COLO668 (cell line): Measurements from ENCODE around the gene CASKIN1.
A peak's percentile ranks its signal among the peaks of the same experiment; 100 is the strongest.

Source experiments
- DNase-seq: peaks from one replicate; lab custom pipeline; 2025; ENCODE audit not compliant: unreplicated experiment; lab: John Stamatoyannopoulos, UW

CASKIN1 gene

DNA sequence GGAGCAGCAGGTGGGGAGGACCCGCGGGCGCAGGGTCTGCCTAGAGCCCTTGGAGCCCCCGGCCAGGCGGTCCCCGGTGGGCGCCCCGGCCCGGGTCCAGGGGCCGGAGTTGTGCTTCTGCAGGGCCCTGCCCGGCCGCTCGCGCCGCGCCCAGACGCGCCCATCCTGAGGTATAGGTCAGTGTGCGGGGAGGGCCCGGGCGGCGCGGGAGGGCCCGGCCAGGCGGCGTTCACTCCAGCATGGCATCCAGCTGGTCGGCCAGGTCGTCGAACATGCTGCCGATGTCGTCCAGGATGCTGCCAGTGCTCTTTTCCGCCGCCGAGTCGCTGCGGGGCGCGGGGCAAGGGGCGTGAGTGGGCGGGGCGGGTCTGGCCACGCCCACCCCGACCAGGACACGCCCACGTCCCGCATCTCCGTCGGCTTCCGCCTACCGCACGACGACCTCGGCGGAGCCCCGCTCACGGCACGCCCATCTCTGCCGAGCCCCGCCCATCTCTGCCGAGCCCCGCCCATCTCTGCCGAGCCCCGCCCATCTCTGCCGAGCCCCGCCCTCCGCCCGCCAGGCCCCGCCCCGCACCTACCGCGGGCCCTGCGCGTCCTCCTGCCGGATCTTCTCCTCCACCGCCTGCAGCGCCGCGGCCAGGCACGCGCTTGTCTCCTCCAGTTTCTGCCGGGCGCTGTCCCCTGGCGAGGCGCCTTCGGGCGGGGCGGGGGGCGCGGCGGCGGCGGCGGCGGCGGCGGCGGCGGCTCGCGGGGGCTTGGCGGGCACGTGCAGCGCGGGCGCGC is 17.9 kb downstream of the CASKIN1 start:
- no peak for DNase-seq

DNA sequence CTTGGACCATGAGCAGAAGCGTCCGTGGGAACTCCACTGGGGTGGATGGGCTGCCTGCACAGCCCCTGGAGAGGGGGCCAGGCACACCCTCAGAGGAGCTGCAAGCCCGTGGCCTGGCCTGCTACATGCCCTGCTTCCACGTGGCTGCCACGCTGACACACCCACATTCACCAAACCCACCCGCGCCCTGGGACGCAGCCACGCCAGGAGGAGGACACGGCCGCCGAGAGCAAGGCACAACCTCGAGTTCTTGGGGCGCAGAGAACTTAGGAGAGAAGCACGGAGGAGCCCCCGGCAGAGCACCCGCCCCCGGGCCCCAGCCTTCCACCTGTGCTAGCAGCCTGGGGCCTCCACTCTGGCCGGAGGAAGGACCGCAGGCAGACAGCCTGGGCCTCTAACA is 18.8 kb downstream of the CASKIN1 start:
- DNase-seq = no peak

DNA sequence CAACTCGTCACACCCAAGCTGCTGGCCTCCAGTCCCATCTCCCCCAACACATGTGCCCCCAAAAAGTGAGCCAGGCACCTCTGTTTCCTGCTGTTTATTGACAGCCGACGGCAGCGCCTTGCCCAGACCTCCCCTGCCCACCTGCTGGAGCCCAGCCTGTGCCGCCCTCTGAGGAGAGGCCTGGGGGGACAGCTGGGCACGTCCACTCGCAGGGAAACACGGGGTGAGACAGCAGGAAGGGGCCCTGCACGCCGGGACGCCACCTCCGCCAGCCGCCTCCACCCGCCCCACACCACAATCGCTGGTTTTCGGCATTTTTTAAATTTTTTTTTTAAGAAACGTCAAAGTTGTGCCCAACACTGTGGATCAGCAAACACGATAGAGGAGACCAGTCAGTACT is 19.3 kb downstream of the CASKIN1 start:
- no peak for DNase-seq

DNA sequence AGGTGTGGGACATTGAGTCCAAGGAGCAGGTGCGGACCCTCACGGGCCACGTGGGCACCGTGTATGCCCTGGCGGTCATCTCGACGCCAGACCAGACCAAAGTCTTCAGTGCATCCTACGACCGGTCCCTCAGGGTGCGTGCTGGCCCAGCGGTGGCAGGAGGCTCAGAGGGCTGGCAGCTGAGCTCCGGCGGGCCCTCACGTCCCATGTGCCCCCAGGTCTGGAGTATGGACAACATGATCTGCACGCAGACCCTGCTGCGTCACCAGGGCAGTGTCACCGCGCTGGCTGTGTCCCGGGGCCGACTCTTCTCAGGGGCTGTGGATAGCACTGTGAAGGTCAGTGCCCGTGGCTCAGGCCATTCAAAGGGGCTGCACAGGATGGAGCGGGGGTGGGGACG is 20.4 kb downstream of the CASKIN1 start:
- DNase-seq = no peak

DNA sequence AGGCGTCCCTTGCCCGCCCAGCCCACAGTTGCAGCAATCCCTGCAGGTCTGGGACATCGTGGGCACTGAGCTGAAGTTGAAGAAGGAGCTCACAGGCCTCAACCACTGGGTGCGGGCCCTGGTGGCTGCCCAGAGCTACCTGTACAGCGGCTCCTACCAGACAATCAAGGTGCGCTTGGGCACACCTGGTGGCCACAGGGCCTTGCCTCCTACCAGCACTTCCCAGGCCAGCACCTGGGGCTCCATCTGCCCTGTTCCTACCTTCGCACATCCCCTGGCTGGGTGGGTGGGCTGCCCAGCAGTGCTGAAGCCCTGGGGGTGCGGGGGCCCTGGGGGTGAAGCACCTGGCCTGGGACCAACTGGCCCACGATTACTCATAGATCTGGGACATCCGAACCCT is 21.0 kb downstream of the CASKIN1 start:
- no peak for DNase-seq

DNA sequence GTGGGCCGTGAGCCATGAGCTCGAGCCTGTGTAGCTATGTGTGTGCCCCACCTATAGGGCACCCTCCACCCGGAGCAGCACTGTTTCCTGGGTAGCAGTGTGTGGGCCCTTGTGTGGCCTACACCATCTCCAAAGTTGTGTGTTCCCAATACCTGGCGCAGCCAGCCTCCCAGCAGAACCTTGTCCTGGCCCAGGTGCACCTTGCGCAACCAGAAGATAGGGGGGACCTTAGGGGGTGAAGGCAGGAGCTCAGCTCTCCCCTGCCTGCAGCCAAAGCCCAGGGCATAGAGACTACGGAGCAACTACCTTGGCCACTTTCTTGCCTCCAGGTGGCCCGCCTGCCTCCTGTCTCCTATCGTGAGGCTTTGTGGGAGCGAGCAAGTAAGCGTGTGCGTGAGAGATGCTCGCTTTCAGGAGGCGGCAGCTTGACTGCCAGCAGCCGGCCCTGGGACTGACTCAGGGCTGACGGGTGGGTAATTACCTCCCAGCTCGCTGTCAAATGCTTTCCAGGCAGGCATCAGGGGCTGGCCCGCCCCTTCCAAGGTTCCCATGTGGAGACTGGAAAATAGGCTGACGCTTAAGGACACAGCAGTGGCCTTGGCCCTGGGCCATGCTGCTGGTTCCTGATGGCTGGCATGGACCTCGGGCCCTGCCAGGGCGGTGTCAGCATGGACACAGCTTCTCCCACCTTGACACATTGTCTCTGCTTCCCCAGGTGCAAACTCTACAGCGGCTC is 21.8 kb downstream of the CASKIN1 start:
- no peak for DNase-seq

DNA sequence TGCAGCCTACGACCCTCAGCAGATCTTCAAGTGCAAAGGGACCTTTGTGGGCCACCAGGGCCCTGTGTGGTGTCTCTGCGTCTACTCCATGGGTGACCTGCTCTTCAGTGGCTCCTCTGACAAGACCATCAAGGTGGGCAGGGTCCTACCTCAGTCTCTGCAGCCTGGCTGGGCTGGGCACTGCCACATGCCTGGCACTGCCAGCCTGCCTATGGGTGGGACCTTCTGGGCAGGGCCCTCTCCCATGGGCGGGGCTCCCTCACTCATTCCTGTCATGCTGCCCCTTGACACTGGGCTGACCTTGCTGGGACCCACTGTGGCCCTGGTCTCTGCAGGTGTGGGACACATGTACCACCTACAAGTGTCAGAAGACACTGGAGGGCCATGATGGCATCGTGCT is 22.5 kb downstream of the CASKIN1 start:
- no peak for DNase-seq

DNA sequence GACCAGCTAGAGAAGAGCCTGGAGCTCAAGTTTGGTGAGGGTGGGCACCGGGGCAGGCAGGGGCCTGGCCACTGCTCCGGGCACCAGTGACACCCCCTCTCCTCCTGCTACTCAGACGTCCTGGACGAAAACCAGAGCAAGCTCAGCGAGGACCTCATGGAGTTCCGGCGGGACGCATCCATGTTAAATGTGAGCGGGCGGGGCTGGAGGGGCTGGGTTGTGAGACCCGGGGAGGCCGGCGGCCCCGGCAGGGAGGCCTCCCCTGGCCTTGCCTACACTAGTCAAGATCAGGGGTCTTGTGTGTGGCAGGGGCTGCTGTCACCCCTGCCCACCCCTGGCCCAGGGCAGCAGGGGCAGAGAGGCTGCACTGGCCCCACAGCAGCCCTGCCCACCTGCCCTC is 23.0 kb downstream of the CASKIN1 start:
- DNase-seq = no peak

DNA sequence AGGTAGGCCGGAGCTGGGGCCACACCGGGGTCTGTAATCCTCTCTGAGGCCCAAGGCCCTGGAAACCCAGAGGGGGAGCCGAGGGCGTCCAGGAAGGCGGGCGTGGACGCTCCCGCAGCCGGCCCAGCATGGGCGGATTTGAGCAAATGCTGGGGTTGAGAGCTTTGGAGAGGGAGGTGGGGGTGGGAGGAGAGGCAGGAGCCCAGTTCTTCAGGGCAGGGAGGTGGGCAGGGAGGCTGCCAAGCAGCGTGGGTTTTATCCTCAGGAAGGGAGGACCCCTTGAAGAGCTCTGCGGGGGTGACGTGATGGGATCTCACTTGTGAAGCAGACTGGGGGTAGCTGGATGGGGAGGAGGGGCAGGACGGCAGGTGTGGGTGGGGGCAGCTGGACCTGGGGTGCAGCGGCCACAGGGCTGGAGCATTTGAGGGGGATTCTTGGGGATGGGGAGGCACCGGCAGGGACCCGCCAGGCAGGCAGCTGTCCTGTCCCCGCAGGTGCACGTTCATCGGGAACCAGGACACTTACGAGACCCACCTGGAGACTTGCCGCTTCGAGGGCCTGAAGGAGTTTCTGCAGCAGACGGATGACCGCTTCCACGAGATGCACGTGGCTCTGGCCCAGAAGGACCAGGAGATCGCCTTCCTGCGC is 23.6 kb downstream of the CASKIN1 start:
- no peak for DNase-seq

DNA sequence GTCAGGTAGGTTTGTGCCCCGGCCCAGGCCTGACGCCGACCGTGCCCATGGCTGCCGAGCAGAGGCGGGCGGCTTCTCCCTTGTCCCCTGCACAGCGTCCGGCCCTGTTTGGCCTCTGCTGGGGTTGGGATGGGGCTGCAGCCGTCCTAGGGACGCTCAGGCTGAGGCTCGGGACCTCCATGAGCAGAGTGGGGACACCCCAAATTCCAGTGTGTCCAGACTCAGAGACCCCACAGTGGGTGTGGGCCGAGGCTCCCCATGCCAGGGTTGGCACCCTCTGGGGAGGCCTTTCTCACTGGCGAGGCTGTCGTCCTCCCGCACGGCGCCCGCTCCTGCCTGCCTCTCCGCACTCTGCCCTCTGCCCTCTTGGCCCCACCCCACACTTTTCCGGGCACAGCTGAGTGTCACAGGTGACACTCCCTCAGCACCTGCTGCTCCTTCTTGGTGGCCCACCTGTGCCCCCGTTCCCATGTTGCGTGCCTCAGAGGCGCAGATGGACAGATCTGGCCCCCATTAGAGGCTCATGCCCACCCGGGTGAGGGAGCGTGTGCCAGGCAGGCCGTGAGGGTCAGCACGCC is 24.7 kb downstream of the CASKIN1 start:
- DNase-seq = no peak

DNA sequence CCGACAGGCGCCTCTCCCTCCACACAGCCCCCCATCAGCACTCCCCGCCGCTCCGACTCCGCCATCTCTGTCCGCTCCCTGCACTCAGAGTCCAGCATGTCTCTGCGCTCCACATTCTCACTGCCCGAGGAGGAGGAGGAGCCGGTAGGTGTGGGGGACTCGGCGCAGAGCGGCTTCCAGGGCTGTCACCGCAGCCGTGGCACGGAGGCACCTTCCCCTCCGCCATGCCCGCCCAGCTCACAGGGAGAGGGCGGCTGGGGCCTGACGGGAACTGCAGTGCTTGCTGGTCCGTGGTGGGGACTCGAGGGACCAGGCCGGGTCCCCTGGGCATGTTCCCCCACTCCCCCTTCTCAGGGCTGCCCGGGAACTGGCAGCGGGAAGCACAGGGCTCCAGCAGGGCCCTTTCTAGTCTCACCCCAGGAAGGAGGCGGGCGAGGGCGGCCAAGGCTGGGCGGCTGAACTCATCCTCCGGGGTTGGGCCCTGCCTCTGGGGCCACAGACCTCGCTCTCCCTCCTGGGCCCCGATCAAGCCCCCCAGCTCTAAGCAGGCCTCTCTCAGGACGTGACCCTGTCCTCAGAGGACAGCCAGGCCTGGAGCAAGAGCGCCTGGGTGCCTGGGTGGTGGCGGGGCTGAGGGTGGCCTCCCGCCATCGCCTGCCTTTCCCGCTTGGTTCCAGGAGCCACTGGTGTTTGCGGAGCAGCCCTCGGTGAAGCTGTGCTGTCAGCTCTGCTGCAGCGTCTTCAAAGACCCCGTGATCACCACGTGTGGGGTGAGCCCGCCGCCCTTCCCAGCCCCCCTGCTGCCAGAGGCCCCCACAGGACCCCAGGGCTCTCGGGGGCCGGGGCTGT is 25.6 kb downstream of the CASKIN1 start:
- DNase-seq = no peak

DNA sequence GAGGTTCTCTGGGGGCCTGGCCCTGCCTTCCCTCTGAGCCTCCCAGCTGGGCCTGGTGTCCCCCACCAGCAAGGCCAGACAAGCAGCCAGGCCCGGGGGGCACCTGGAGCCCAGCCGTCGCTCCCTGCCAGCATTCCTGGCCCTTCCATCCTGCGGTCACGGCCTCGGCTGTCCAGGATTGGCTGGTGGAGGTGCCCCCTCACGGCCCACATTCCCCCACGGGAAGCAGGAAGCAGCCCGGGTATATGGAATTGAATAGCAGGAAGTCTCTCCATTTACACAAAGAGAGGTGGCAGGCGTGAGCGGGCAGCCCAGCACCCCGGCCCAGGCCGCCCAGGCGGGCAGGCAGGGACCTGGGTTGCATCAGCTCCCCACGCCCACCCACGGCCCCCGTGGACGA is 26.3 kb downstream of the CASKIN1 start:
- no peak for DNase-seq

DNA sequence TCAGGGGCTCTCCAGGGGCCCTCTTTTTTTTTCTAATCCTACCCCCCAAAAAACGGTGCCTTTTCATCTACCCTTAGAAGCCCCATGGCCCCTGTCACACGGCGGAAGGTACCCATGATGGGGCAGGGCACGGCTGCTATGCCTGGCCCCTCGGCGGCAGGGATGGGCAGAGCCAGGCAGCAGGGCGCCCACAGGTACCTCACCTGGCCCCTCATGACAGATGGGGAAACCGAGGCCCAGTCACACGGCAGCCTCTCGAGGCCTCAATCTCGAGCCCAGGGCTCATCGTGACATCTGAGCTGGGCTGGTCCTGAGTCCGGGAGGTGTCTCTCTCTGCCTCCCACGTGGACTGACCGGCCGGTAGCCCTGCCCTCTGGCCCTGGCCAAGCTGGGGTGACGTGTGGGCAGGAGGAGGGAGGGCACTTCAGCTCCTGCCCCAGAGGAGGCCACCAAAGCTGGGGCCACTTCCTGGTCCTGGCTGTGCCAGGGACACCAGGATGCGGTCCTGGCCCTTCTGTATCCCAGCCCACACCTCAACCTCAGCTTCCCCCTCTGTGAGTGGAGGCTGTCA is 29.3 kb downstream of the CASKIN1 start:
- no peak for DNase-seq

DNA sequence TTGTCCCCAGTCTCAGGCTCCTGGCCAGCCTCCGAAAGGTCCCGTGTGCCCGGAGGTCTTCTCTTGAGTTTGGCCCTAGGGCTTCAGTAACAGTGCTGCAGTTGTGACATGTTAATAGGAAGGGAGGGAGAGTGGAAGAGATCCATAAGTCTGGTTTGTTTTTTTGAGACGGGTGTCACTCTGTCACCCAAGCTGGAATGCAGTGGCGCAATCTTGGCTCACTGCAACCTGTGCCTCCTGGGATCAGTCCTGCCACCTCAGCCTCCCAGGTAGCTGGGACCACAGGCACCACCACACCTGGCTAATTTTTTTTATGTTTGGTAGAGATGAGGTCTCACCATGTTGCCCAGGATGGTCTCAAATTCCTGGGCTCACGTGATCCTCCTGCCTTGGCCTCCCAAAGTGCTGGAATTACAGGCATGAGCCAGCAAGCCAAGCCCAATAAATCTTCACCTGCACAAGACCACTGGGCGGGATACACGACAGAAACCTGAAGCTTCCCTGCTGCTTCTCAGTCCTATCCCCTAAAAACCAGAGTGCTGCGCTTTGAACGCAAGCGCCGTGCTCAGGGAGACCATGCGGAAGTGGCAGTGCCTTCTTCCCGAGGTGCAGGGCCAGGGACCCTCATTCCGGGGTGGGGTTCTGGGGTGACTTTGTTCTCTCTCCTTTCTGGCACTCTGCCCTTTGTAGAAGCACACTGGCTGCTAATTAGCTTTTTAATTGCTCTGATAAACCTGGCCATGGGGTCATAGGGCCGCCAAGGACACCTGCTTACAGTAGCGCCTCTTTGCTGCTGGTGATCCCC is 29.9 kb downstream of the CASKIN1 start:
- no peak for DNase-seq

DNA sequence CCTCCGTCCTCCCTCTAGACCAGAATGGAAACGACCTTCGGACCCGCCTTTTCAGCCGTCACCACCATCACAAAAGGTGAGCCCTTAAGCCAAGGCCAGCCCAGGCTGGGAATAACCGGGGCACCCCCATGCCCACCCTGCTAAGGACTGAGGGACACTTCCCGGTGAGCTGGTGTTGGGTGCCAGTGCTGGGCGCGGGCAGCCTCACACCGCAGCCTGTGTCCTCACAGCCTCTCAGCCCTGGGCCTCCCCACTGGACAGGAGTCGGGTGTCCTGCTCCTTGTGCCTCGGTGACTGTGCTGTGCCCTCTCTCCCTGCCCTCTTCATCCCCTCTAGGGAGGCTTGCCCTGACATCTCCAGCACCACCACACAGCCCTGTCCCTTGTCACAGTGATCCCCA is 30.5 kb downstream of the CASKIN1 start:
- no peak for DNase-seq

DNA sequence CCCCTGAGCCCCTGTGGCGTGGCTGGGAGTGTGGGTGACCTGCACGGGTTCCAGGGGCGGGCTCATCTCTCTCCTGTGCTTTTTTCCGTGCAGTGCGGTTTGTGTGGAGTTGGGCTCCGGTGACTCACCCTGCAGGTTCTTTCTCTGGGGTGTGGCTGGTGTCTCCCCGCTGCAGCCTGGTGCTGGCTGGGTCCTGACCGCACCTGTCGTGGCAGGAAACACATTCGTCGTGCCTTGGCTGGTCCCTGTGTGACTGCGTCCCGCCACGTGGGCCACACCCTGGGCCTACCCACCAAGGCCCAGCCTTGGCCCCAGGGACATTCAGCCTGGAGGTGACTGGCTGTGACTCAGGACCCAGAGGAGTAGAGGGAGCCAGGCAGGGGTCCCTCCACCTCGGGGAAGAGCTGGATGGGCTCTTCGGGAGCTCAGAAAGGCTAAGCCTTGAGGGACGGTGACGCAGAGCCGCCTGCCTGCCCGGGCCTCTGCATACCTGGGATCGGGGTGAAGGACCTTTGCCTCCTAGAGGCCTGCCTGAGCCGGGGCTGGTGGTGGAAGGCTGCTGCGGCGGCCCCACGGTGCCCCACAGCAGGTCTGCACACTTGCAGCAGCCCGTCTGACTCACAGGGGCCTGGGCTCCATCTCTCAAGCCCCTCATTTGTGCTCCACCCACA is 33.1 kb downstream of the CASKIN1 start:
- DNase-seq = peak; percentile 88

DNA sequence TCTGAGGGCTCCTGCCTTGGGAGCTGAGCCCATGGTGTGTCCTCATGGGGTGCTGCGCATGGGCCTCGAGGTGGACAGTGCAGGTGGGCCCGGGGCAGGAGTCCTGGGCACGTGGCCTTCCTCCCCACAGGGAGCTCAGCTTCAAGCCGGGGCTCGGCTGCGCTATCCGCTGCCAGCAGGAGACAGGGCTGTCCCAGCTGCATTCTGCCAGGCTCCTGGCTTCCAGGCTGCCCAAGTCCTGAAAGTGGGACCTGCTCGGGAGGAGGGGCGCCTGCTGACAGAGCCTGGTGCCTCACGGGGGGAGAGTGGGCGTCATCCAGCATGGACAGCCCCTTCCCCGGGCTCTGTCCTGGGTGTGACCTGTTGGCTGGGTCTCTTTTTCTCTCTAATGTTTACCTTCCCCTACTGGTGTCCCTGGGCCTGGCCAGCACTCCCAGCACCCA is 33.7 kb downstream of the CASKIN1 start:
- DNase-seq = peak; percentile 55

DNA sequence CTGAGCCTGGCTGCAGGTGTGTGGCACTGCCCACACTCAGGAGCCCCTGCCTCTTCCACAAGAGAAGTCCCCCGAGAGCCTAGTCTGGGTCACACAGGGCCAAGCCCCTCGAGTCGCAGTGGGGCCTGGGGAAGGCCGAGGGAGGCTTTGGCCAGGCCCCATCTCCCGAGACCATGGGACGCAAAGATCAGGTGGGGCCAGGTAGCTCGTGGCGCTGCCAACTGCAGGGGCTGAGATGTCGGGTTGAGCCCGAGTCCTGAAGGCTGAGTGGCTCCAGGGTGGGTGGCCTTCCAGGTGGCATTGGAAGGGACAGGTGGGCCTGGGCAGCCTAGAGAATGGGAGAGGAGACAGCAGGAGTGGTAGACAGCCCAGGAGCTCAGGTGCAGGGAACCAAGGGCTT is 34.5 kb downstream of the CASKIN1 start:
- DNase-seq = no peak

DNA sequence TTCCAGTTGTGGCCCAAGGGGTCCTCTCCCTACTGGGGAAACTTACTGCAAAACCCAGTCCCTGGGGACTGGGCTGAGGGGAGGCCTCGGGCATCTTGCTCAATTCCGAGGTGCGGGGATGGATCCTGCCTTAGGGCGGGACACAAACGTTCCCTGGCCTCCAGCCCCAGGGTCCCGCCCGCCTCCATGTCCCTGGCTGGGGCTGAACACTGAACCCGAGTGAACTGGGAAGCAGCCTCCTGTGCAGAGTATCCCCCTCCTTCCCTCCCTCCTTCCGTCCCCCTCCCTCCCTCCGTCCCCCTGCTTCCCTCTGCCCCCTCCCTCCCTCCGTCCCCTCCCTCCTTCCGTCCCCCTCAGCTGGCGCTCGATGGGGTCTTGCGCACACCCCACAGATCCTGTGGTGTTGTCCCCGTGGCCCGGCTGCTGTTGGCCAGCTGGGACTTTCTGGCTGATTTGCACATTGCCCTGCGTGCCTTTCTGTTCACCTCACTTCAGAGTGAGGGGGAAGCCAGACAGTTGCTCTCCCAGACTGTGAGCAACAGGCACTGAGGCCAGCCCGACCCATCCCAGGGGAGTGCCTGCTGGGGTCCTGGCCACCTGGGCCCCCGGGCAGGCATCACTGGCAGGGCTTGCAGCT is 35.4 kb downstream of the CASKIN1 start:
- DNase-seq = no peak
